GM18858 (cell line): Measurements from ENCODE around the gene CRTAP.
"Not testable (repeated sequence)": the region's sequence is repeated elsewhere in the genome, so short reads cannot be mapped to it uniquely, and the experiment has no call there.

Experiments
- ATAC-seq: cut with Tn5 transposase; IDR thresholded peaks from one replicate; pipeline ENCODE4 v1.9.1; 2021; ENCODE audit not compliant: unreplicated experiment

The CRTAP gene

GRCh38 chr3:33139006-33139623, 25.3 kb downstream of the CRTAP start:
- peak; percentile 69 for ATAC-seq

GRCh38 chr3:33139996-33140395, 26.2 kb downstream of the CRTAP start:
- ATAC-seq: no peak

GRCh38 chr3:33141006-33141405, 27.2 kb downstream of the CRTAP start:
- ATAC-seq: no peak

- ATAC-seq: no peak
Observed at GRCh38 chr3:33144433-33144832, 30.6 kb downstream of the CRTAP start.

GRCh38 chr3:33145221-33145900, 31.5 kb downstream of the CRTAP start:
- no peak for ATAC-seq

- ATAC-seq: no peak
Observed at GRCh38 chr3:33145901-33146580, 32.2 kb downstream of the CRTAP start.

- ATAC-seq: no peak
Observed at GRCh38 chr3:33146791-33147445, 33.1 kb downstream of the CRTAP start.

GRCh38 chr3:33149342-33149741, 35.5 kb downstream of the CRTAP start:
- ATAC-seq: no peak

GRCh38 chr3:33152363-33153360, 38.8 kb downstream of the CRTAP start:
- ATAC-seq: no peak

GRCh38 chr3:33153782-33154181, 40.0 kb downstream of the CRTAP start:
- no peak for ATAC-seq

GRCh38 chr3:33155301-33155700, 41.5 kb downstream of the CRTAP start:
- ATAC-seq: no peak

- ATAC-seq: no peak
Observed at GRCh38 chr3:33159234-33159633, 45.4 kb downstream of the CRTAP start.

- no peak for ATAC-seq
Observed at GRCh38 chr3:33159981-33160380, 46.2 kb downstream of the CRTAP start.

GRCh38 chr3:33162621-33163020, 48.8 kb downstream of the CRTAP start:
- ATAC-seq: not testable (repeated sequence)

- ATAC-seq: no peak
Observed at GRCh38 chr3:33165372-33165771, 51.6 kb downstream of the CRTAP start.

- ATAC-seq: no peak
Observed at GRCh38 chr3:33166095-33166494, 52.3 kb downstream of the CRTAP start.

GRCh38 chr3:33167284-33167683, 53.5 kb downstream of the CRTAP start:
- no peak for ATAC-seq

- no peak for ATAC-seq
Observed at GRCh38 chr3:33167716-33168336, 54.0 kb downstream of the CRTAP start.

GRCh38 chr3:33170531-33170930, 56.7 kb downstream of the CRTAP start:
- ATAC-seq: no peak

- no peak for ATAC-seq
Observed at GRCh38 chr3:33171580-33171979, 57.8 kb downstream of the CRTAP start.
